ENCODE measurements around the gene ELMO1.

DNA sequence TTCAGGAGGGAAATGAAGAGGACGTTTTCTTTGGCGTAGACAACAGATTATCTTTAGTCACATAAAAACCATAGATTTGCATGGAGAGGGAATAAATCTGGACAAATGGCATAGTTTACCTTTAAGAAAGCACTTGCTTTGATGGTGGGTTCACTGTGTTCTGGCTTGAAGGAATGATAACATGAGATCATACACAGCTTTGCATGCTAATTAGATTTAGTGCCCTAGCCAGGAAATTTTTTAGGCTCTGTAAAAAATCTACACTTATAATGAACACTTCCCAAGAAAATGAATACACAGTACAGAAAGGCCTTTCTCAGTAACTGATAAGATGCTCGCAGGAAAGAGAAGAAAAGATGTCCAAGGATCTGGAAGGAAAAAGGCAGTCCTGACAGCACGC is 506.1 kb downstream of the ELMO1 start:
- TF ChIP-seq POLR2A (IDR thresholded peaks at IDR 0.05) (no peak), CTCF (IDR thresholded peaks at IDR 0.05) (no peak)

All from heart left ventricle (tissue), 13 donors.